Right renal pelvis (tissue), 4 donors: ENCODE measurements around the gene ARL14EPL. TPM values are rescaled to one million over a fixed set of nuclear protein-coding genes. Genes with fewer than 3 reads are reported as not detected.
"Not testable (repeated sequence)": the region's sequence is repeated elsewhere in the genome, so short reads cannot be mapped to it uniquely, and the experiment has no call there.

Experiments used
- DNase-seq, 4 donors: peaks; one replicate each; pipeline ENCODE4 v3.0.0-alpha.2; 2013; ENCODE audit warnings: low read depth in 4 of 4, low spot score in 3 of 4, missing footprints in 1 of 4
- polyA plus RNA-seq, 4 donors: library from polyadenylated mRNA; unstranded; fragments of 120-200 nt; gene quantifications; one replicate each; pipeline ENCODE4 v1.2.1, GENCODE V29; 2013; ENCODE audit not compliant: insufficient read length in 4 of 4

ARL14EPL gene
- polyA plus RNA-seq, 4 donors = not detected

DNA sequence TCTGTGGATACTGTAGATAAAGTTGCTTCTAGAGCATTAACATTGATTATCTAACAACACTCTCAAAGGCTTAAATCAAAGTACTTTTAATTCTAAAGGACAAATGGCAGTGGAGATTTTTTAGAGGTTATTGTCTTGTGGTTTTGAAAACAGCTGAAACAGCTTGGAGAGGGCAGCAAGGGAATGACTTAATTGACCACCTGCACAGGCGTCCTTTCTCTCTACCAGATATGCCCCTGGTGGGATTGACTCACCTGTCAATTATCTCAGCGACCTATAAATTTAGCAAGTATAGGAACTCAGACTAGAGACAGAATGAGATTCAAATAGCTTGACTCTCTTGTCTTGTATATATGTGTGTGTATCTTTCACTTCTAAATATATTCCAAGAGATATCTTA is 13.5 kb downstream of the ARL14EPL start:
- DNase-seq = no peak

DNA sequence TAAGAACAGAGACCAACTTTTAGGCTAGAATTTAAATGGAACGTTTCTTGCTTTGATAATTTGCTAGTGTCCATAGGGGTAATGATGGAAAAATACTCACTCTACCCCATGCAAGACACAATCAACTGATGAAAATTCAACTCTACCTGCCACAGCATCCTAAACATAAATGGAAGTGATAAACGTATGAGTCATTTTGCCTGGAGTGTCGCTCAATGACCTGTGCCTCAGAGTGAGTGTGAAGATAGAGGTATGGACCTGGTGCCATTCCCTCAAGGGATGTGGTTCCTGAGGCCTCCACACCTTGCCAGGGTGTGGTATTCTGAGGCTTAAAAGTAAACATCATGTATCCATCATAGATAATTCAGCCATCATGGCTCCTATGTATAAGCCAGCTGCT is 14.0 kb downstream of the ARL14EPL start:
- no peak for DNase-seq

DNA sequence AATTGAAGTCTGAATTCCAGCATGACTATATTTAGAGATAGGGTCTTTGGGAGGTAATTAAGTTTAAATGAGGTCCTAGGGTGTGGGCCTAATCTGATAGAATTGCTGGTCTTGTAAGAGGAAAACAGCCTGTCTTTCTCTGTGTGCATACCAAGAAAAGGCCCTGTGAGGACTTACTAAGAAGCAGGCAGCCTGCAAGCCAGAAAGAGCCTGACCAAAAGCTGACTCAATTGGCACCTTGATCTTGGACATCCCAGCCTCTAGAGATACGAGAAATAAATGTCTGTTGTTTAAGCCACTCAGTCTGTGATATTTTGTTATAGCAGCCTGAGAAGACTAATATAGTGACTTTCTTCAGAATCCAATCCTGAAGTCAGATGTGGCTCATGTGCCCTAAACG is 14.6 kb downstream of the ARL14EPL start:
- DNase-seq = no peak

DNA sequence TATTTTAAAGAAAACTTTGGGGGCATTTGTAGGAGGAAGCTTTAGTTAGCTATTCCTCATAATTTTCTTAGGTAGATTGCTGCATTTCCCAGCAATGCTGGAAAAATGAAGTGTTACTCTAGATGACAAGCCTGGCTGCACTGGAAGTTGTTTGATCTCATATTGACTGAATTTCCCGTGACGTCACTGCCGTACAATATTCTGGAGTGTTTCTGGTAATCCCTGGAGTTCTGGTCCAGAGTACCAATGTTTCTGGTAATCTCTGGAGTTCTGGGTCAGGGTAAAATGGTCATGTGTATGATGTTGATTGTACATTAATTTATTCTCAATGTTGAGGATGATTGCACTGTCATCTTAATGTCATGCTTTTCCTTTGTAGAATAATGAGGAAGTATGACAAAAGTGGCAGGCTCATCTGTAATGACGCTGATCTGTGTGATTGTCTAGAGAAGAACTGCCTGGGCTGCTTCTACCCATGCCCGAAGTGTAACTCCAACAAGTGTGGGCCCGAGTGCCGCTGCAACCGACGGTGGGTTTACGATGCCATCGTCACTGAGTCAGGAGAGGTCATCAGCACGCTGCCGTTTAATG is 26.2 kb downstream of the ARL14EPL start:
- no peak for DNase-seq

DNA sequence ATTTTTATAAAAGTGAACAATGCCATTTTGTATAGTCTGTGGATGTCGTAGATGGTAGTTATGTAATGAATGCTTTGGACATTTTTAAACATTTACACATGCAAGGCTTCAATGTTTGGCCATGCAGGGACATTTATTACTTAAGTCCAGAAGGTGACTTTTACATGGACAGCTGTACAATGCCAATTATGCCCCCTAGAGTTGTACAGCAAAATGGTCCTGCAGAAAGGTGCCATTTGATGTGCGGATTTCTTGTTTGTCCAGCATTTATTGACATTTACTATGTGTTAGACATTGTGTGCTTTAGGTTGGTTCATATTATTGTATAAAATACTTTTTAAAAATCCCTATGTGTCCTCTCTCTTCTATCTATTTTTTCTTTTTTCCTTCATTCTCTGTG is 30.1 kb downstream of the ARL14EPL start:
- DNase-seq = no peak

DNA sequence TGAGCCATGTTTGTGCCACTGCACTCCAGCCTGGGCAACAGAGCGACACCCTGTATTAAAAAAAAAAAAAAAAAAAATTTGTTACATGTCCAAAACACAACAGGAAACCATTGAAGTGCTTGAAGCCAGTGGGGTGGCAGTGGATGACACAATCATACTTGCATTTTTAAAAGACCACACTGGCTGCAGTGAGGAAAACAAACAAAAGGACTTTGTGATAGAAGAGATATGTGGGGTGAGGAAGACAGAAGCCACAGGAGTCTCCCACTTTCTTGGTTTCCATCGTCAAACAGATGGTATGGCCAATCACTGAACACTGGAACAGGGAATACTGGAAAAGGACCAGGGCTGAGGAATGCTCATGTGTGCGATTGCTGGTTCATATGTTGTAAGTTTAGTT is 31.7 kb downstream of the ARL14EPL start:
- no peak for DNase-seq

DNA sequence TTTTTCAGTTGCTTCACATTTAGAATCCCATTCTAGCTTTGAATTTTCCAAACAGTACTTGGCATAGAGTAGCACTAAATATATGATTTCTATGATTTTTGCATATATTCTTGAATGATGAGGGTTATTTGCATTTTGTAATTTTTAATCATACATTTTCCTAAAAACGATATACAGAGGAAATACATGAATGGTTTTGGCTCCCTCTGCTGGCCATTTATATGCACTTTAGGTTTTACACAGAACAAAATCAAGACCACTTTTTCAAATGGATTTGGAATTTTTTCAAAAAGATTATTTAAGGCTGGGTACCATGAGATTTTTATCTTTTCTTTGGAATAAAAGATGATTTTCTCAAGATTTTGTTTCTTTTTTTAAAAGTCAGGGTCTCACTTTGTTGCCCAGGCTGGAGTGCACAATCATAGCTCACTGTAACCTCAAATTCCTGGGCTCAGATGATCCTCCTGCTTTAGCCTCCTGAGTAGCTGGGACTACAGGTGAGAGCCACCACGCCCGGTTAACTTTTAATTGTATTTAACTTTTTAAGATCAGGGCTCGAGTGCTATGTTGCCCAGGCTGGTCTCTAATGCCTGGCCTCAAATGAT is 35.9 kb downstream of the ARL14EPL start:
- DNase-seq = peak; percentile 36 to 56 (median 42)

DNA sequence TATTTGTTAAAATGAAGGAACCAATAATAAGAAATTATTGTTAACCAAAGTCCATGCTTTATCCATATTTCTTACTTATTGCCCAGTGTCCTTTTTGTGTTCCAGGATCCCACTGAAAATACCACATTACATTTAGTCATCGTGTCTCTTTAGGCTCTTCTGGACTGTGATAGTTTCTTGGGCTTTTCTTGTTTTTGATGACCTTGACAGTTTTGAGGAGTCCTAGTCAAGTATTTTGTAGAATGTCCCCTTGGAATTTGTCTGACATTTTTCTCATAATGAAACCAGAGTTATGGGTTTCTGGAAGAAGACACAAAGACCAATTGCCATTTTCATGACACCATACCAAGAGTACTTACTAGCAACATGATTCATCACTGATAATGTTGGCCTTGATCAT is 38.9 kb downstream of the ARL14EPL start:
- DNase-seq = no peak

DNA sequence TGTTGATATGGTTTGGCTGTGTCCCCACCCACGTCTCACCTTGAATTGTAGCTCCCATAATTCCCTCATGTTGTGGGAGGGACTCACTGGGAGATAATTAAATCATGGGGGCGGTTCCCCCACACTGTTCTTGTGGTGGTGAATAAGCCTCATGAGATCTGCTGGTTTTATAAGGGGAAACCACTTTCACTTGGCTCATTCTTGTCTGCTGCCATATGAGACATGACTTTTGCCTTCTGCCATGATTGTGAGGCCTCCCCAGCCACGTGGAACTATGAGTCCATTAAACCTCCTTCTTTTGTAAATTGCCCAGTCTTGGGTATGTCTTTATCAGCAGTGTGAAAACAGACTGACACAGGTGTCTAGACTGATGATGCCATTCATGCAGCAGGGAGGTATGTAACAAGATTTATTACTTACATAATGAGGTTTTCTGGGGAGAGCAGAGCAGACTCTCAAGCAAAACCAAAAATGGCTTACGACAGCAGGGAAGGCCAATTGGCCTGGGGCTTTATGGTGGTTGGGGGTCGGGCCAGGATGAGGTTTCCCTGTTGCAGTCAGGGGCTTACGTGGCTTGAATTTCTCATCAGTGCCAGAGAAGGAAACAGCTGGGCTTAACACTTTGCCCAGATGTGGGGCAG is 43.0 kb downstream of the ARL14EPL start:
- no peak for DNase-seq

DNA sequence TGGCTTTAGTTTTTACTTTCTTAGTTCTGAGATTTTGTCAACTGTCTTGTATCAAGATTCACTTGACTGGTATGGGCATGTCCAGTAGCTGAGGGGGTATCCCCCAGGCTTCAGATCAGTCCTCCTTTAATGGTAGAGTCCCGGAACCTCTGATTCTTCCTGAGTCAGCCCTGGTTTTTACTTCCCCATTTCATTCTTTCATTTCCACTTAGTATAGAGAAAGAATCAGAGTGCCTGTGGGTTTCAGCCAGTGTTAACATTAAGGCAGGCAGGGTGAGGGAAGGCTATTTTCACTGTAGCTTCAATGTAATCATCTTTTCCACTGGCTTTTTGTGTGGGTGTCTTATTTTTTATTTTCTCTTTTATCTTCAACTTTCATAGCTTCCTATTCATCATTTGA is 44.2 kb downstream of the ARL14EPL start:
- no peak for DNase-seq

DNA sequence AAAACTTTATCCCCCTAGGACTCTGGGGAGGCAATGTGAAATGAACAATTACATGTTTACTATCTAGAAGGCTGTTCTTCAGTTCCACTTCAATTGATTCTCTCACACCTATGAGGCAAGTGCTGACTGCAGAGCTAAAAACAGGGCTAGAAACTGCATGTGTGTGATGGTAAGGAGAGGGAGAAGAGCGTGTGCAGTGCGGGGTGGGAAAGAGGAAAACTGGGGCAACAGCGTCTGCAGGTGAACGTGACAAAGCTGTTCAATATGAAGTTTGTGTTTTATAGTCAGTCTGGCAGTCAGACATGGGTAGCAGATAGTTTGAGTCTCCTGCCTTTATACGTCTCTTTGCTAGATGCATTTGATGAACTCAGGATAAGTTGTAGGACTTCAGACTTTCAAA is 45.9 kb downstream of the ARL14EPL start:
- no peak for DNase-seq

DNA sequence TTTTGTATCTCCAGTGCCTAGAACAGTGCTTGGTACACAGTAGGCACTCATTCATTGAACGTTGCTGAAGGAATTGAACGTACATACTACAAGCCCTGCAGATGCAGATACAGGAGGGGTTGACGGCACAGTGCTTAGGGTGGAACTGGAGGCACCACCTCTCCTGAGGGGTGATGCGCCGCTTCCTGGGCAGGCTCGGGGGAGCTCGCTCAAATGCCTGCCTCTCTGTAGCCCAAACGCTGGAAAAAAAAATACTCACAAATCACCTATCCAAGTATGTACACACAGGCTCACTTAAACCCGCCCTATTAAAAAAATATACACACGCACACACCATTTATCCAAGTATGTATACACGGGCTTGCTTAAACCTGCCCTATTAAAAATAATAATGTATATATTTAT is 52.0 kb downstream of the ARL14EPL start:
- DNase-seq = peak in 2 of 4 donors; percentile 13 to 20

DNA sequence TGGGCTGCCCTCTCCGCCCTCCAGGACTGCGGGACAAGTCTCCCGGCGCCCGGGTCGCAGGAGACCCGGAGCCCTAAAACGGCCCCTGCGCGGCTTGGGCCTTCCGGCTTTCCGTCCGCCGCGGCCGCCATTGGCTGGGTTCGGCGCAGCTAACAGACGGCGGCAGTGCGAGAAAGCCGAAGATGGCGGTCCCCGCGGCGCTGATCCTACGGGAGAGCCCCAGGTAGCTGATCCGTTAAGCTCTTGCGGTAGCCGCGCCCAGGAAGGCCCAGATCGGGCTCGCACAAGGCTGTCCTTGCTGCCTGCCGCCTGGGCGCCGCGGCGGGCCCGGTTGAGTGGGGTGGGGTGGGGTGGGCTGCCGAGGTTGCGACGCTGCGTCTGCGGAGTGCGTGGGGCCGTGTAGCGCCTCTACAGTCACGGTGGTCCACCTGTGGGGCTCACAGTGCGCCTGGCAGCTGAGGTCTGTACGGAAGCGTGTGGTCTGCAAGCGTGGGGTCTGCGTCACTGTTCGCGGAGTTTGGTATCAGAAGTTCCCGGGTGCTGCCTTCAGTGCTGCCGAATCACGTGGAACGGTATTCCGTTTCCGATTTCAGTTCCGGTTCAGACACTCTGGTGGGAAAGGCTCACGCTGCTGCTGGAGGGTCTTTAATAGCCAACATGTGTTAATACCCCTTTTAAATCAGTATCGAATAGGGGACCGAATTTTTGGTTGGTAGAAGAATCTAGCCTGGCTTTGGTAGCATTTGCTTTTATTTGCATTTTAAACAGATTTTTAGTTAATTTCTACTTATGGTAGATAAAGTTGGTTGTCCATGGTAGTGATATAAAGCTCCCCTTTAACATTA is 52.8 kb downstream of the ARL14EPL start, which contains the start of gene COMMD10:
Gene COMMD10 (plus strand): TSS at position 155 of the 845 bp plus-strand sequence.
- DNase-seq = peak; percentile 63 to 80 (median 76)

DNA sequence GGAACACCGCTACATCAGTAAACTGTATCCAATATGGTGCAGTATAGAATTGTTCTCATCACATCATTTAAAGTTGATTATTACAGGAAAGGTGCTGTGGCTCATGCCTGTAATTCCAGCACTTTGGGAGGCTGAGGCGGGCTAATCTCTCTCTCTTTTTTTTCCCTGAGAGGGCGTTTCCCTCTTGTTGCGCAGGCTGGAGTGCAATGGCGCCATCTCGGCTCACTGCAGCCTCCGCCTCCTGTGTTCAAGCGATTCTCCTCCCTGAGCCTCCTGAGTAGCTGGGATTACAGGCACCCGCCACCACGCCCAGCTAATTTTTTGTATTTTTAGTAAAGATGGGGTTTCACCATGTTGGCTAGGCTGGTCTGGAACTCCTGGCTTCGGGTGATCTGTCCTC is 54.0 kb downstream of the ARL14EPL start:
- DNase-seq = not testable (repeated sequence)

DNA sequence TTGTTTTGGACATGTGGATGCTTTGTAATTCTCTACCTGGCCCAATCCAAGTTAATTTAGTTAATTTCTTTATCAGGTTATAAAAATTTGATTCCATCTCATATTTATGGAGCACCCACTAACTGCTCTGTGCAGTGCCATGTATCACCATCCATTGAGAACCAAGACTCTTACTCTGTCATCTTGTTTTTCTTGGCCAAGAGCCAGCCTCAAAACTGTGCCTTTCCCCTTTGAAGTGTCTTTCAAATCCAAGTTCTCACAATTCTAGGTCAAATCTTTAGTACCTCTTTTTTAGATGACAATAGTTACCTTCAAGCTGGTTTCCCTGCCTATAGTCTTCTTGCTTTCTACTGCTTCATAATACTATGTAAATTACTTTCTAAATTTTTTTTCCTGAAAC is 55.8 kb downstream of the ARL14EPL start:
- DNase-seq = no peak

DNA sequence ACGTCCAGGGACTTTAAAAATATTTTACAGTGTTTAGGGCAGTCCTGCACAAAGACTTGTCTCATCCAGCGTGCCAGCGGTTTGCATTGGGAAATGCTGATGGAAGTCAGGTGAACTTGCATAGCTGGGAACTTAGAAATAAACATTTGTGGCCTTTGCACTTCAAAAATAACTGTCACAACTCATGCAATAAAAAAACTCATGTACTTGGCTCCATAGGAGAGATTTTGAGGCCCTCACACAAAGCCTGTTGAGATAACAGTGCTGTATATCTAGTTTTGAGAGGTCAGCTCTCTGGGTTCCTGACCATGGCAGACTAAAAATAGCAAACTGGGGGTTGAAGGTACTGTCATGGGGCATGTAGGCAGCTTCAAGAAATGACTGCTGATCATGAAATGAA is 58.0 kb downstream of the ARL14EPL start:
- no peak for DNase-seq

DNA sequence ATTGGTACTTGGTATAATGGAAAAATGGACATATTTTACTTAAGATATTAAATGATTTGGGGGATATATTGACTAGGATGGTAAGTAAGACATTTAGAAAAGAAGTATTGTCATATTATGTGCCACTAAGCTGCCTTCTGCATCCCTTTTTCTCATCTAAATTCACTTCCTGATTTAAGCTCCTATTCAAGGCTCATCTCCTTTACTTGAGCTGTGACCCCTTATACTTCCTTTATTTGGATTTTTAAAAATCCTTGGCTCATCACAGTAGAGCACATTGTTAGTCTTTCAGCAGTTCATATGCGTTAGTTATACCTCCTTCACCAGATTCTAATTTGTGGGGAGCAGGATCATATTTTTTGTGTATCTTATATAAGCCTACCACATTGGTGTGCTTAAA is 59.1 kb downstream of the ARL14EPL start:
- no peak for DNase-seq

DNA sequence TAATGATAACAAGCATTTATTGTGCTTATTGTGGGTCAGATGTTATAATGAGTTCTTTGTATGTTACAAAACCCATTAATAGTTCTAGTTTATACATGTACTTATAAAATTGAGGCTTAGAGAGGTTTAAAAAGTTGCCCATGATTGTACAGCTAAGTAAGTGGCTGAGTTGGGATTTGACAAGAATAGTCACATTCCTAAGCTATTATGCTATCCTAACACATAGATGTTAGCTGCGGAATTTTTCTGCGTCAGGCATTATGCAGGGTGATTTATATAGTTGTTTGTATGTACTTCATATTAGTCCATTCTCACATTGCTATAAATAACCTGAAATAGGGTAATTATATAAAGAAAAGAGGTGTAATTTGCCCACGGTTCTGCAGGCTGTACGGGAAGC is 65.0 kb downstream of the ARL14EPL start:
- DNase-seq = no peak

DNA sequence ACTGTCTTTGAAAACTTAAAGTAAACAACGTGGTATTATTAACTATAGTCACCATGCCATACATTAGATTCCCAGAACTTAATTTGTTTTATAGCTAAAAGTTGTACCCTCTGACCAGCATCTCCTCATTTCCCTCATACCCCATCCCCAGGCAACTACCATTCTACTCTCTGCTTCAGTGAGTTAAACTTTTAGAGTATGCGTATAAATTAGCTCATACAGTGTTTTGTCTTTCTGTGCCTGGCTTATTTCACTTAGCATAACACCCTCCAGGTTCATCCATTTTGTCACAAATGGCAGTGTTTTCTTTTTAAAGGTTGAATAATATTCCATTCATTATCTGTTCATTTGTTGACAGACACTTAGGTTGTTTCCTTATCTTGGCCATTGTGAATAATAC is 66.7 kb downstream of the ARL14EPL start:
- DNase-seq = no peak

DNA sequence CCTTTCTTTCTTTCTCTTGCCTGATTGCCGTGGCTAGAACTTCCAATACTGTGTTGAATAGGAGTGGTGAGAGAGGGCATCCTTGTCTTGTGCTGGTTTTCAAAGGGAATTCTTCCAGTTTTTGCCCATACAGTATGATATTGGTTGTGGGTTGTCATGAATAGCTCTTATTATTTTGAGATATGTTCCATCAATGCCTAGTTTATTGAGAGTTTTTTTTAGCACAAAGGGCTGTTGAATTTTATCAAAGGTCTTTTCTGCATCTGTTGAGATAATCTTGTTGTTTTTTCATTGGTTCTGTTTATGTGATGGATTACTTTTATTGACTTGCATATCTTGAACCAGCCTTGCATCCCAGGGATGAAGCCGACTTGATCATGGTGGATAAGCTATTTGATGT is 72.7 kb downstream of the ARL14EPL start:
- DNase-seq = not testable (repeated sequence)
